Measurements from ENCODE around the gene PLXND1.
A peak's percentile ranks its signal among the peaks of the same experiment; 100 is the strongest.

Gene PLXND1

DNA sequence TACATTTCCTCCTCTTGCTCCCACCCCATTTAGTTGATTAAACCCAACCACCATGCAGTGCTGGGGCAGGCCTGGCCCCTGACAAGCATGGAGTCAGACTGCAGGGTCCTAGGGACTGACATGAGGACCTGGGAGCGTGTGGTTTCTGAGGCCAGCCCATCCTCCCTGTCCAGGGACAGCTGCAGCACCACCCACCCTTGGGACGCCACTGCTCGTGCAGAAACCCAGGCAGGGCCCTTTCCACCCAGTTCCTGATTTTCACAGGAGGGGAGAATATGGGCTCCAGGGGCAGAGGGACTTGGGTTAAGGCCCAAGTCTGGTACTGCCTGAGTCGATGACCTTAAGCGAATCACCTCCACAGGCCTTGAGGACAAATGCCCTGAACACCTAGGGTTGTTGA, 23.7 kb downstream of the PLXND1 start:
- DNase-seq, result no peak

GRCh38 chr3:129581623-129582022, 24.9 kb downstream of the PLXND1 start:
- DNase-seq, result no peak

DNA sequence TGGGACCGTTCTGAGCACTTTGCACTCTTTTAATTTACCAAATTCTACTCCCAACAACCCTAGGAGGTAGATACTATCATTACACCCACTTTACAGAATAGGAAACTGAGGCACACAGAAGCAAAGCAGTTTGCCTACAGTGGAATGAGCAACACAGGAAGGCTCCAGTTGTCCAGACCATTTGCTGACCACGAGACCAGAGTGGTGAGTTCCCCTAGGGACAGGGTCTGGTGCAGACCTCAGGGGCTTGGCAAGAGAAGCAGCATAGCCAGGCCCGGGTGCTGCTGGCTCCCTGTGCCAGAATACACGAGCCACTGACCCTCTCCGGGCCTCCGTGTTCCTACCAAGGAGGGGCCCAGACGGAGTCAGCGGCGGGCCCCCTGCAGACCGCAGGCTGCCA, 26.5 kb downstream of the PLXND1 start:
- no peak for DNase-seq

- peak; percentile 72 to 81 for DNase-seq
Measured at GRCh38 chr3:129577925-129578786, 28.3 kb downstream of the PLXND1 start.

DNA sequence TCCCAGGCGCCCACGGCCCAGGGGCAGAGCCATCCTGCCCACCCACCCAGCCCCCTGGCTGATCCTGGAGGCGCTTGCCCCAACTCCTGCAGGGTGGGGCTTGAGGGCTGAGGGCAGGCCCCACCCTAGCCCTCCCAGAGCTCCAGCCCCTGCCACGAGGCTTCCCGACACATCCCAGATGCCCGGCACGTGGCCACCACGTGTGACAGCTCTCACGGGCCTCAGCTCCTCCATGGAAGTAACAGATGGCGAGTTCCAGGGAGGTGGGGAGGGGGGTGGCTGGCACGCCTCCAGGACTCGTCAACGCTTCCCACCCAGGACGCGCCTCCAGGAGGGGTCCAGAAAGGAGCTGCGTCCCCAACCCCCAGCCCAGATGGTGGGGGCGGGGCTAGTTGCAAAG, 29.1 kb downstream of the PLXND1 start:
- peak in 1 of 2 experiments; percentile 28 for DNase-seq

- peak; percentile 60 to 70 for DNase-seq
Measured at GRCh38 chr3:129576514-129577352, 29.7 kb downstream of the PLXND1 start.

DNA sequence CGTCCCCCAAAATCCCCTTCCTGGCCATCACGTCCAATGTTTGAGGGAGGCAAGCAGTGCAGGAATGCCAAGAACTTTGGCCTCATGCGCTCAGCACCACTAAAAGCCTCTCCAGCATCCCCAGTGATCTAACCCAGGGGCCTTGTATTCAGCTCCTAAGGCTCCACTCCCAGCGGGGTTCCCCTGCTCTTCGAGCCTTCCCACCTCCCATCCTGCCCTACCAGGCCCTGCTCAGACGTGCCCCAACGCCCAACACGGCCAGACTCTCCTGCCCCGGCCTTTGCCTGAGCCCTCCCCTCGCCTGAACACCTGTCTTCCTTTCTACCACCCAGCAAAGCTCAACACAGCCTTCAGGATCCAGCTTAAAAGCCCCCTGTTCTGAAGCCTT, 30.5 kb downstream of the PLXND1 start:
- no peak for DNase-seq

DNA sequence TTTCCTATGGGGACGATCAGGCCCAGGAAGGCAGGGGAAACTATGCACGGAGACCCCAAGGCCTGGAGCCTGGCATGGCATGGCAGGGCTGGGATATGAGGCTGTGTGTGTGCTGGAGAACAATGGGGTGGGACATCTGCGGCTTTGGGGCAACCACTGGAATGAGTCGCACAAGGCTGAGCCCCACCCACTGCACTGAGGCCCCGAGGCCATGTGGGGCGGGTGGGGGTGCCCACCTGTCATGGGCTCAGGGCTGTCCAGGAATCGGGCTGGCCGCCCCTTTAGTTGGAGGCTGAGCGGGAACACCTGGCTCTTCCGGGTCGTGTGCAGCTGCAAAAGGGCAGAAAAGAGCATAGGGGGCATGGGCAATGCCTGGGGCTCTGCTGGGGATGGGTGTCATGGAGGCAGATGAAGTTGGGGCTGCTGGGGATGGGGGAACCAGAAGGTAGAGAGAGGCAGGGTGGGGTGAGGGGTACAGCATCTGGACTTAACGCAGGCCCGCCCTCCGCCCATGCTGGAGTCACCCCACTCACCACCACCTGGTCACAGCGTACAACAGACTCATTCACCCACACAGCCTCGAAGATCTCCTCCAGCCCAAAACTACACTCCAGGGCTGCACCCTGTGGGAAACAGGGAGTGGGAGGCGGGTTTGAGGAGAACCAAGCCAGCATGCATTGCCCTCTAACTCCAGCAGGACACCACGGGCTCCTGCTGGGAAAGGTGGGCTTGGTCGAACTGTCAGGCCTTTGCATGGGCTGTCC, 31.1 kb downstream of the PLXND1 start:
- DNase-seq, result no peak

DNA sequence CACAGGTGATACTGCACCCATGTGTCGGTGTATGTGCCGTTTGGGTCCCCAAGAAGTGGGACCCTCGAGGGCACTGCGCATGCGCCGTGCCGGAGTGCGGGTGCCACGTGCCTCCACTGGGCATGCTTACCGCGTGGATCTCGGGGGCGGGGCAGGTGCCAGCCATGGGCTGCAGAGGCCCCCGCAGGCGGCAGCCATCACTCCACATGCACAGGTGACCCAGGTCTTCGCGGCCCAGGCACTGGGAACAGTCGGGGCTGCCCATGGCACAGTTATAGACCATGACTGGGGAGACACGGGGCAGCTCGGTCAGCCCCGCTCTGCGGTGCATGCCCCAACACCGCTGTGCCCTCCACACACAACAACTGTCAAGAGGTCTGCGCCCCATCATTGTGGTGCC, 32.3 kb downstream of the PLXND1 start:
- no peak for DNase-seq

DNA sequence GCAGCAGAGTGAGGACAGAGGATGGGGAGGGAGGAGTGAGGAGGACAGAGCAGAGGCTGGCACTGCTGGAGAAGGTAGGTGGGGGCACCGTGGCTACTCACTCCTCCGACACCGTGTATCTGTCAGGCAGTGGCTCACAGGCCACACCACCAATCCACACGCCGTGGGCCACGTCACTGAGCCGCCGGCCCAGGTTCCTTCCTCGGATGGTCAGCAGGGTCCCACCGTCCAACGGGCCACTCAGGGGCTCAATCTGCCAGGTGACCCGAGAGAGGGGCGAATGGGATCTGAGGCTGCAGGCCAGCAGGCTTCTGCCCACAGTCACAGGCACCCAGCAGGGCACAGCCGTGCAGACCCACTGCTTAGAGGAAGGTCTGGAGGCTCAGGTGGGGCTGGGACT, 33.0 kb downstream of the PLXND1 start:
- DNase-seq, result no peak

GRCh38 chr3:129572603-129573002, 33.9 kb downstream of the PLXND1 start:
- no peak for DNase-seq

GRCh38 chr3:129571605-129572547, 34.6 kb downstream of the PLXND1 start:
- DNase-seq, result no peak

- DNase-seq, result no peak
Measured at GRCh38 chr3:129569856-129570255, 36.6 kb downstream of the PLXND1 start.

DNA sequence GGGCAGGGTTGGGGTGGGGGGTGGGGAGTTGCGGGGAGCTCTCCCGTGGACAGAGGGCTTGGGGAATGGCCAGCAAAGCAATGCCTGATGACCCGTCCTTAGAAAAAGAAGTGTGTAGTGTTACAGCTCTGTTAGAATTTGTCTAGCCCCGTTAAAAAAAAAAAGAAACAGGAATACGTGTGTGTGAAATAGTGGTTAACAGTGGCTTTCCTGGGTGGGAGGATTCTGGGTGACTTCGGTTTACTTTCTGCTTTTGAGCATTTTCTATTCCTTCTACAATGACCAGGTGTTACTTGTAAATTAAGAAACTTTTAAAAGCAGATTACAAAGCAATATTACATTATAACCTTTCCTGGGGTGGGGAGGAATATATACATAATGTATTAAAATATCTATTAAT, 38.5 kb downstream of the PLXND1 start:
- DNase-seq, result no peak

DNA sequence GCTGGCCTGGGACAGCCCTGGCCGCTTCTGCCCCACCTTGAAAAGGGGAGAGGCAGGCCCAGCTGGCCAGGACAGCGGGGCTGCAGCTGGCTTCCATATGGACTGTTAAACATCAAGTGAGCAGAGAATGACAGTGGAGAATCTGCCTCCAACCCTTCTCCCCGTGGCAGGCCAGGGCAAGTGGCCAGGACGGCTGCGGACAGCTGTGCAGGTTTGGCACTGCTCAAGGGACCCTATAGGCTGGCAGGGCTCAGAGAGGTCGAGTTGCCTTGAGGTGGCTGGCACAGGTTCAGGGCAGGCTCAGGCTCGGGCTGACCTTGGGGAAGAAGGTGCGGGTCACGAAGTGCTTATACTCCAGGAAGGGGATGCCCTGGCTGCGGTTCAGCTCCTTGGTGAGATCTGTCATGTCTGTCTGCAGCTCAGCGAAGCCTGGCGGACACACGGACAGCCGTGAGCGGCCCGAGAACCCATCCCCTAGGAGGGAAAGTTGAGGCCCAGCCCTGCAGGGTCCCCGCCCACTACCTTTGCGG, 39.2 kb downstream of the PLXND1 start:
- no peak for DNase-seq

- DNase-seq, result no peak
Measured at GRCh38 chr3:129565902-129566301, 40.6 kb downstream of the PLXND1 start.

DNA sequence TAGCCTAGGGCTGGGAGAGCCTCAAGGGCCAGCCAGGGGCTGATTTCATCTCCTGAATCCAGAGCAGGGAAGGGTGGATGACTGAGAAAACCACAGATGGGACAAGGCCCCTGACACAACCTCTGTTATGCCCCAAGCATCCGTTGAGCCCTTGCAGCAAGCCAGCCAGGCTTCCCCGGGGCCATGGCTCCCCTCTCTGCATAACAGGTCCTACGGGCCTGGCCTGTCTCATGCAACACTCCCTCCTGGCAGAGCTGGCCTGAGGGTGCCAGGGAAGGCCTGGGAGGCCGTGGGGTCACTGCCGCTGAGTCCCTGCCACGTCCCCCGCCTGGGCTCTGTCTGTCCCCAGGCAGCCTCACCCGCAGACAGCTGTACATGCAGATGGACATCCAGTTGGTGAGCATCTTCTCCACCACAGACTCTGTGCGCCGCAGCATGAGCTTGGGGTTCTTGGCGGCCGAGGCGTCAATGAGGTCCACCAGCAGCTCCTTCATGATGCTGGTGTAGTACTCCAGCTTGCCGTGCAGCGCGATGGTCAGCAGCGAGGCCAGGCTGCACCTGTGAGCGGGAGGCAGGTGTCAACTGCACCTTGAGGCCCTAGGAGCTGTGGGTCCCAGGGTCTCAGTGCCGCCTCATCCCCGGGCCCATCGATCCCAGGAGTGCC, 41.4 kb downstream of the PLXND1 start:
- DNase-seq, result no peak

DNA sequence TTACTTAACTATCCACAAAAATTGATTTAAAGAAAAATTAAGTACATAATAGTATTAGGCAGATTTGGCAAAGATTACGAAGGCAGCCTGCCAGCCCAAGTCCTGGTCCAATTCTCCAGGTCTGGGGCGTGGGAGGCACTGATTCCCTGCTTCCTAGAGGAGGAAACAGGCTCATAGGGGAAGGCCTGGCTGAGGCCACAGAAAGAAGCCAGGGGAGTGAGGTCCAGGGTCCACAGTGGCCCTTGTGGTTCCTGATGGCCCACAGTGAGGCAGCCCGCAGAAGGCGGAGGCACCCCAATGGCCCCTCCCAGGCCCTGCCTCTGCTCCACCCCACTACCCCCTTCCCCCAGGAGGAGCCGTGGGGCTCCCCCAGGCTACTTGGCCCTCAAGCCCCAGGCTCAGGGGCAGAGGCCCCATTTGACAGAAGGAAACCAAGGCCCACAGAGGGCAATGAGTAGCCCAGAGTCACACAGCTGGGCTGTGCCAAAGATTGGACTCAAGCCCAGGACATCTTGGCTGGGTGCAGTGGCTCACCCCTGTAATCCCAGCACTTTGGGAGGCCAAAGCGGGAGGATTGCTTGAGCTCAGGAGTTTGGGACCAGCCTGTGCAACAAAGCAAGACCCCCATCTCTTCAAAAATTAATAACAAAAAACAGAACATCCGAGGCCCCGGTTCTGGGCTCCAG, 42.5 kb downstream of the PLXND1 start:
- no peak for DNase-seq

GRCh38 chr3:129563332-129563731, 43.1 kb downstream of the PLXND1 start:
- no peak for DNase-seq

DNA sequence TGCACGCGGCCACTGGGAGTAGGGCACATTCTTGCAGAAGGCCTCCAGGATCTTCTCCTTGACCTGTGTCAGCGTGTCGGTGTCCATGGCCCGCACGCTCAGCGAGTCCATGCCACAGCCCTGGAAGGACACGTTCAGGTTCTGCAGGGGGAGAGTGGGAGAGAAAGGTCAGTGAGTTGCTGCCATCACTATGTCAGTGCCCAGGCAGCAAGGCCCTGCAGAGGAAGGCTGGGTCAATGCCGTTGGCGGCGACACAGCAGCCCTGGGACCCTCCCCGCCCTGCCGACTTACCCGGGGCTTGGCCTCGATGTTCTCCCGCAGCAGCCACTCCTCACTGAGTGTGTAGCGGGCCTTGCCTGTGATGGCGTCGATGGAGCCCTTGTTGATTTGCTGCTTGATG, 43.7 kb downstream of the PLXND1 start:
- no peak for DNase-seq
